CD4-positive, CD25-positive, alpha-beta regulatory T cell (primary cell): ENCODE measurements around the gene NUAK2. TPM values are rescaled to one million over a fixed set of nuclear protein-coding genes. Genes with fewer than 3 reads are reported as not detected.

Experiments
- ATAC-seq, 2 donors: fragments of 150-1000 bp; cut with Tn5 transposase; one replicate each; pipeline ENCODE4 v1.10.0; 2021; ENCODE audit warnings: low read depth in 2 of 2, moderate number of reproducible peaks in 2 of 2, moderate library complexity in 1 of 2
- DNase-seq, 3 donors: peaks; one replicate each; pipeline versions ENCODE4 v3.0.0 to v3.0.0-alpha.2; 2012 to 2022; ENCODE audit warnings: mixed read lengths in 1 of 3
- H3K27ac ChIP-seq: one replicate; pipeline ENCODE4 v1.7.0; 2013; ENCODE audit warnings: mild to moderate bottlenecking, low read length; ENCODE audit not compliant: insufficient read depth, poor library complexity, severe bottlenecking
- H3K27me3 ChIP-seq: one replicate; pipeline ENCODE4 v1.7.0; 2013; ENCODE audit warnings: low read length; ENCODE audit not compliant: control insufficient read depth, insufficient read depth
- H3K36me3 ChIP-seq: one replicate; pipeline ENCODE4 v1.7.0; 2013; ENCODE audit warnings: mild to moderate bottlenecking, low read length, moderate library complexity; ENCODE audit not compliant: control insufficient read depth, insufficient read depth
- H3K4me1 ChIP-seq: 2 replicates; pipeline ENCODE4 v1.7.0; 2013; ENCODE audit warnings: mild to moderate bottlenecking, low read length; ENCODE audit not compliant: insufficient read depth, control insufficient read depth, poor library complexity, severe bottlenecking
- H3K4me3 ChIP-seq: one replicate; pipeline ENCODE4 v1.7.0; 2013; ENCODE audit warnings: low read depth, mild to moderate bottlenecking, low read length, moderate library complexity
- H3K9me3 ChIP-seq, 2 experiments: 1 replicate in 1 of 2; 2 replicates in 1 of 2; pipeline ENCODE4 v1.7.0; 2013; ENCODE audit warnings: low read length in 2 of 2, mild to moderate bottlenecking in 1 of 2, moderate library complexity in 1 of 2; ENCODE audit not compliant: control insufficient read depth in 2 of 2
- H3K27ac Mint-ChIP-seq, 3 donors: one replicate each; pipeline ENCODE4 v1.8.0; 2020 to 2022; ENCODE audit warnings: mild to moderate bottlenecking in 3 of 3, mixed read lengths in 3 of 3, moderate library complexity in 2 of 3
- H3K27me3 Mint-ChIP-seq: one replicate; pipeline ENCODE4 v1.8.0; 2022; ENCODE audit warnings: mild to moderate bottlenecking, mixed read lengths
- H3K36me3 Mint-ChIP-seq: one replicate; pipeline ENCODE4 v1.8.0; 2020; ENCODE audit warnings: mixed read lengths
- H3K4me1 Mint-ChIP-seq, 4 donors: one replicate each; pipeline ENCODE4 v1.8.0; 2020 to 2022; ENCODE audit warnings: mixed read lengths in 4 of 4, mild to moderate bottlenecking in 1 of 4
- H3K4me3 Mint-ChIP-seq, 4 donors: one replicate each; pipeline ENCODE4 v1.8.0; 2020 to 2022; ENCODE audit warnings: mild to moderate bottlenecking in 4 of 4, mixed read lengths in 4 of 4, moderate library complexity in 3 of 4
- H3K9me3 Mint-ChIP-seq, 7 donors: one replicate each; pipeline ENCODE4 v1.8.0; 2020 to 2022; ENCODE audit warnings: mixed read lengths in 7 of 7, mild to moderate bottlenecking in 3 of 7, moderate library complexity in 2 of 7
- polyA plus RNA-seq, 4 donors: library from polyadenylated mRNA; unstranded; fragments of 300-500 nt; fragmentation: Illumina TruSeq; gene quantifications; one replicate each; pipeline ENCODE4 v1.2.3, GENCODE V29; 2021
- total RNA-seq: library from RNA; stranded (reverse); gene quantifications from one replicate; pipeline ENCODE4 v1.2.3, GENCODE V29; 2022

NUAK2 gene
- total and polyA plus RNA-seq, 5 donors from 2014 or later: 9.9 to 41.3 (median 18.6) TPM

DNA sequence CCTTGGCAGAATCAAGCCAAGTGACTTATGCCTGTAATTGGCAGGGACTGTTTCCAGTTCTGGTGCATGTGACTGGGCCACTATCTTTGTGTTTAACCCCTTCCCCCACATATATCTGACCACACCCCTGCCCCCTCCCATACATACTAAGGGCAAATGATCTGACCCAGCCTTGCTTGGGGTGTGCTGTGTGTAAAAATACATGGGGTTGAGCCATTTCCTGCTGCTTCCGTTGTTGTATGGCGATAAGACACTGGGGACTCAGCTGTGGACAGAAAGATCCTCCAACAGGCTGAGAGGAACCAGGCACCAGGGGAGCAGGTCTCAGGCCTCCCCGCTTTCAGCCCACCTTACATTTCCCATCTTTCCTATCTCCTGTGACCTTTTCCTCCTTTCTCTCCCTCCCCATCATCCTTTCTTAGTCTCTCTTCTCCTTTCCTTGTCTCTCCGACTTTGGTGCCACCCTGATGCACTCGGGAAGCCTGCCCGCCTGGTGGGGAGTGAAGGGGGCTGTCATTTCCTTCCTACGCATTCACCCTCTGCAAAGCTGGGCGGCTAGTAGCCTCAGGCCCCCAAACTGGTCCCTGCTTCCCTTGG, 54.1 kb downstream of the NUAK2 start:
- H3K4me3 ChIP-seq: no peak overlapping the region
- Mint-ChIP-seq H3K36me3 (no peaks in the 10 kb centered on the region), H3K4me3 (no peak overlapping the region), H3K27me3 (no peaks in the 10 kb centered on the region), H3K27ac (no peak overlapping the region), H3K9me3 (no peaks in the 10 kb centered on the region), H3K4me1 (no peaks in the 10 kb centered on the region)
- no peaks in the 10 kb centered on the region for H3K36me3 ChIP-seq
- H3K9me3 ChIP-seq: no peaks in the 10 kb centered on the region
- ATAC-seq (no peak), DNase-seq (no peak)
- no peaks in the 10 kb centered on the region for H3K4me1 ChIP-seq
- no peaks in the 10 kb centered on the region for H3K27me3 ChIP-seq
- no peak overlapping the region for H3K27ac ChIP-seq

GRCh38 chr1:205266611-205267305, 54.8 kb downstream of the NUAK2 start:
- peaks cover 5% of the 10 kb centered on the region for H3K27me3 Mint-ChIP-seq
- Histone ChIP-seq H3K4me1 (no peaks in the 10 kb centered on the region), H3K27ac (no peak overlapping the region), H3K36me3 (no peaks in the 10 kb centered on the region), H3K27me3 (no peaks in the 10 kb centered on the region), H3K9me3 (no peaks in the 10 kb centered on the region), H3K4me3 (no peak overlapping the region)
- H3K4me3 Mint-ChIP-seq: no peak overlapping the region
- DNase-seq: no peak
- H3K27ac Mint-ChIP-seq: no peak overlapping the region
- H3K9me3 Mint-ChIP-seq: no peaks in the 10 kb centered on the region
- H3K36me3 Mint-ChIP-seq: no peaks in the 10 kb centered on the region
- ATAC-seq: no peak
- H3K4me1 Mint-ChIP-seq: no peaks in the 10 kb centered on the region

DNA sequence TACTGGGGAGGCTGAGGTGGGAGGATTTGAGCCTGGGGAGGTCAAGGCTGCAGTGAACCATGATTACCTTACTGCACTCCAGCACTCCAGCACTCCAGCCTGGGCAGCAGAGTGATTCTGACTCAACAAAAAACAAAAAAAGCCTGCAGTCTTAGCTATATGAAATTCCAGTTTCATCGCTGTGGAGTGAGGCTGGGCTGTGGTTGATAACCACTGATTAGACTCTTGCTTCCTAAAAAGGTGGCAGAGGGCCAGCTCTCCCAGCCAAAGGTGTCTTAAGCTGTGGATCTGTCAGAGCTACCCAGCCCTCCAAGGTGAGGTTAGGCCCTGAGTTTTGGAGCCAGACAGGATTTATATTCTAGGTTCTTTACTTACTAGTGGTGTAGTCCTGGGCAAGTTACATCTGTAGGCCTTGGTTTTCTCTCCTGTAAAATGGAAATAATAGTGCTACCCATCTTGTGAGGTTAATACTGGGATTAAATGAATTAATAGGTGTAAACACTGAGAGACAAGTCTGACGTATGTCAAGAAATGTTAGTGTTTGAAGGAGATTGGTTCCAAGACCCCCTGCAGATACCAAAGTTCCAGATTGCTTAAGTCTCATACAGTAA, 57.9 kb downstream of the NUAK2 start:
- Mint-ChIP-seq H3K9me3 (no peaks in the 10 kb centered on the region), H3K4me1 (no peaks in the 10 kb centered on the region), H3K27me3 (peaks cover 15% of the 10 kb centered on the region), H3K36me3 (no peaks in the 10 kb centered on the region), H3K4me3 (no peak overlapping the region), H3K27ac (no peak overlapping the region)
- H3K4me1 ChIP-seq: no peaks in the 10 kb centered on the region
- no peak for DNase-seq
- H3K27ac ChIP-seq: no peak overlapping the region
- no peaks in the 10 kb centered on the region for H3K27me3 ChIP-seq
- no peak overlapping the region for H3K4me3 ChIP-seq
- no peaks in the 10 kb centered on the region for H3K9me3 ChIP-seq
- H3K36me3 ChIP-seq: no peaks in the 10 kb centered on the region
- no peak for ATAC-seq

DNA sequence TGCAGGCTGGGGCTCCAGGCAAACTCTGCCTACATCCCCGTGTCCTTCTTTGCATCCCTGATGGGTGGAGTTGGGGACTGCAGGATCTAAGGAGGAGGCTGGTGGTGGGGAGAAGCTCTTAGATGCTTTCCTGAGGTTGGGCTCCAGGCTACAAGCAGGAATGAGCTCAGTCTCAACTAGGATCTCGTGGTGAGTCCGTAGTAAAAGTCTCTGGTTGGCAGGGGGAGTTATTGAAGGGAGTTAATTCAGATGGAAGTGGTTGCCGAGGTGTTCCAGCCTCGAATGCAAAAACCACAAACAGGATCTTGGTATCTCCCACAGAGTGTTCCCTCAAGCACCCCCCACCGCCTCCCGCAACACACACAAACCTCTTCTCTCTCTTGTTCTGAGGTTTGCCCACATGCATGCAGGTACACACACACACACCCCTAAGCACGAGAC, 58.8 kb downstream of the NUAK2 start:
- ATAC-seq: no peak

DNA sequence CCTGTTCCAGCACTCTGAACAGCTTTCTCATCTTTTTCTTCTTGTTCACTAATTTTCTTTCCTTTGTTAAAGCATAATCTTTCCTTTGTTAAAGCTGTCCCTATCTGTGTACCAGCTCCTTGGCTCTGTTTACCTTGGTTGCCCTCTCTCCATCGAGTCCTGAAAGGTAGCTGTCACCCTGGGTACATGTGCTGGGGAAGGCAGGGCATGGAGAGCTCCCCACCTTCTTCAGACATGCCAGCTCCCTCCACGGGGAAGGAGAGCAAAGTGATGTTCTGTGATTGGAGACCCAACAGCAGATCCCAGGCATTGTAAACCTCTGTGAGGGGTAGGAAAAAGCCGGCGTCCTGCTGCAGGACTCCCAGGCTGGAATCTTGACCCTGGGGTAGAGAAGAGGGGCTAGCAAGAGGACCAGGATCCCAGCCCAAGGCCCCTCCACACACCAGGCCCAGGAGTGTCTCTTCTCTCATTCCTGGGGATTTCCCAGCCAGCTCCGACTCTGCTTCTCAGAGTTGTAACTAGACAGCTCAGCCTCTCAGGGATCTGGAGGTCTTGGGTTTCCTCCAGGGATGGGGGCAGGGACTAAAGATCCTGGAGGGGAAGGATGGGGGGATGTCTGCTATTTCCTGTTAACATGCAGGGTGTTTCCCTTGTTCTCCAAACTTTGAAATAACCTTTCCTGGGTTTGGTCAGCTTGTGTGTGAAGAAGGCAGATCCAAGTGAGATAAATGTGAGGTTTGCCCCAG, 59.4 kb downstream of the NUAK2 start:
- no peaks in the 10 kb centered on the region for H3K9me3 ChIP-seq
- Mint-ChIP-seq H3K4me3 (no peak overlapping the region), H3K4me1 (no peaks in the 10 kb centered on the region), H3K27me3 (peaks cover 21% of the 10 kb centered on the region), H3K36me3 (no peaks in the 10 kb centered on the region), H3K9me3 (no peaks in the 10 kb centered on the region), H3K27ac (peak overlapping the region in 1 of 3 donors; percentile 25)
- no peaks in the 10 kb centered on the region for H3K4me1 ChIP-seq
- no peak overlapping the region for H3K4me3 ChIP-seq
- DNase-seq (no peak), ATAC-seq (no peak)
- no peaks in the 10 kb centered on the region for H3K36me3 ChIP-seq
- H3K27me3 ChIP-seq: no peaks in the 10 kb centered on the region
- H3K27ac ChIP-seq: no peak overlapping the region

More for the DNA sequence above, 58.8 kb downstream of the NUAK2 start:
- Histone ChIP-seq H3K36me3 (no peaks in the 10 kb centered on the region), H3K27ac (no peak overlapping the region), H3K9me3 (no peaks in the 10 kb centered on the region), H3K4me1 (no peaks in the 10 kb centered on the region), H3K4me3 (no peak overlapping the region), H3K27me3 (no peaks in the 10 kb centered on the region)
- no peaks in the 10 kb centered on the region for H3K36me3 Mint-ChIP-seq
- H3K4me3 Mint-ChIP-seq: no peak overlapping the region
- DNase-seq: no peak
- no peaks in the 10 kb centered on the region for H3K4me1 Mint-ChIP-seq
- peaks cover 16% of the 10 kb centered on the region for H3K27me3 Mint-ChIP-seq
- no peak overlapping the region for H3K27ac Mint-ChIP-seq
- H3K9me3 Mint-ChIP-seq: no peaks in the 10 kb centered on the region

GRCh38 chr1:205260948-205261732, 60.4 kb downstream of the NUAK2 start:
- H3K4me1 ChIP-seq: no peaks in the 10 kb centered on the region
- H3K9me3 ChIP-seq: no peaks in the 10 kb centered on the region
- DNase-seq (no peak), ATAC-seq (no peak)
- H3K4me3 ChIP-seq: no peak overlapping the region
- no peaks in the 10 kb centered on the region for H3K9me3 Mint-ChIP-seq
- no peak overlapping the region for H3K27ac Mint-ChIP-seq
- H3K27me3 ChIP-seq: no peaks in the 10 kb centered on the region
- peaks cover 25% of the 10 kb centered on the region for H3K27me3 Mint-ChIP-seq
- H3K4me1 Mint-ChIP-seq: peaks cover 0 to 2% (median 0%) of the 10 kb centered on the region in 4 donors
- no peaks in the 10 kb centered on the region for H3K36me3 Mint-ChIP-seq
- H3K4me3 Mint-ChIP-seq: no peak overlapping the region
- no peak overlapping the region for H3K27ac ChIP-seq
- no peaks in the 10 kb centered on the region for H3K36me3 ChIP-seq

DNA sequence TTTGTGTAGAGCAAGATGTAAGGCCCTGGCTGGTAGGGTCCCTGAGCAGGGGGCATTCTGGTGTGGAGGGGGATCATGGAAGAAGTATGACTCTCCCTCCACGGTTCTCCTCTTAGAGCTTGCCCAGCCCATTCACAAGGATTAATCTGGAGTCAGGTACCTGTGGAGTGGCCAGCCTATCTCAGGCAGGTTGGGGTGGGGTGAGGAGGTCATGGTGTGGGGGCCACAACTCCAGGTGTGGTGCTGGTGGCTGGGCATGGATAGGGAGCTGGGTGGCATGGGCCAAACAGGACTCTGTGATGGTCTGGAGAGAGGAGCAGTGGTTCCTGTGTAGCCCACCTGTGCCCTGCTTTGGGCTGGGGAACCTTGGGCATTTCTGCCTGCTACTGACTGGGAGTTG, 61.5 kb downstream of the NUAK2 start:
- no peaks in the 10 kb centered on the region for H3K36me3 Mint-ChIP-seq
- H3K9me3 ChIP-seq: no peaks in the 10 kb centered on the region
- H3K27me3 ChIP-seq: no peaks in the 10 kb centered on the region
- H3K27me3 Mint-ChIP-seq: peaks cover 28% of the 10 kb centered on the region
- H3K4me3 ChIP-seq: no peak overlapping the region
- peaks cover 0 to 2% (median under 1%) of the 10 kb centered on the region in 4 donors for H3K4me1 Mint-ChIP-seq
- H3K4me1 ChIP-seq: no peaks in the 10 kb centered on the region
- no peaks in the 10 kb centered on the region for H3K36me3 ChIP-seq
- no peak overlapping the region for H3K27ac ChIP-seq
- no peak for DNase-seq
- H3K4me3 Mint-ChIP-seq: no peak overlapping the region
- ATAC-seq: no peak
- no peak overlapping the region for H3K27ac Mint-ChIP-seq
- no peaks in the 10 kb centered on the region for H3K9me3 Mint-ChIP-seq
